HG02763 (cell line): ENCODE data around the gene ELAPOR1.

Experiments
- ATAC-seq: cut with Tn5 transposase; IDR thresholded peaks from one replicate; pipeline ENCODE4 v1.9.1; 2021; ENCODE audit warnings: mild to moderate bottlenecking, moderate library complexity; ENCODE audit not compliant: unreplicated experiment

The ELAPOR1 gene, protein sequence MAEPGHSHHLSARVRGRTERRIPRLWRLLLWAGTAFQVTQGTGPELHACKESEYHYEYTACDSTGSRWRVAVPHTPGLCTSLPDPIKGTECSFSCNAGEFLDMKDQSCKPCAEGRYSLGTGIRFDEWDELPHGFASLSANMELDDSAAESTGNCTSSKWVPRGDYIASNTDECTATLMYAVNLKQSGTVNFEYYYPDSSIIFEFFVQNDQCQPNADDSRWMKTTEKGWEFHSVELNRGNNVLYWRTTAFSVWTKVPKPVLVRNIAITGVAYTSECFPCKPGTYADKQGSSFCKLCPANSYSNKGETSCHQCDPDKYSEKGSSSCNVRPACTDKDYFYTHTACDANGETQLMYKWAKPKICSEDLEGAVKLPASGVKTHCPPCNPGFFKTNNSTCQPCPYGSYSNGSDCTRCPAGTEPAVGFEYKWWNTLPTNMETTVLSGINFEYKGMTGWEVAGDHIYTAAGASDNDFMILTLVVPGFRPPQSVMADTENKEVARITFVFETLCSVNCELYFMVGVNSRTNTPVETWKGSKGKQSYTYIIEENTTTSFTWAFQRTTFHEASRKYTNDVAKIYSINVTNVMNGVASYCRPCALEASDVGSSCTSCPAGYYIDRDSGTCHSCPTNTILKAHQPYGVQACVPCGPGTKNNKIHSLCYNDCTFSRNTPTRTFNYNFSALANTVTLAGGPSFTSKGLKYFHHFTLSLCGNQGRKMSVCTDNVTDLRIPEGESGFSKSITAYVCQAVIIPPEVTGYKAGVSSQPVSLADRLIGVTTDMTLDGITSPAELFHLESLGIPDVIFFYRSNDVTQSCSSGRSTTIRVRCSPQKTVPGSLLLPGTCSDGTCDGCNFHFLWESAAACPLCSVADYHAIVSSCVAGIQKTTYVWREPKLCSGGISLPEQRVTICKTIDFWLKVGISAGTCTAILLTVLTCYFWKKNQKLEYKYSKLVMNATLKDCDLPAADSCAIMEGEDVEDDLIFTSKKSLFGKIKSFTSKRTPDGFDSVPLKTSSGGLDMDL

GRCh38 chr1:109113590-109114341, at the start of gene ELAPOR1:
Gene ELAPOR1, plus strand, starts transcription at chr1:109114115. Its CDS starts 69 bp downstream, at chr1:109114184.
- ATAC-seq: peak; percentile 46

- no peak for ATAC-seq
Observed at GRCh38 chr1:109065137-109065536, 48.8 kb upstream of the ELAPOR1 start.

DNA sequence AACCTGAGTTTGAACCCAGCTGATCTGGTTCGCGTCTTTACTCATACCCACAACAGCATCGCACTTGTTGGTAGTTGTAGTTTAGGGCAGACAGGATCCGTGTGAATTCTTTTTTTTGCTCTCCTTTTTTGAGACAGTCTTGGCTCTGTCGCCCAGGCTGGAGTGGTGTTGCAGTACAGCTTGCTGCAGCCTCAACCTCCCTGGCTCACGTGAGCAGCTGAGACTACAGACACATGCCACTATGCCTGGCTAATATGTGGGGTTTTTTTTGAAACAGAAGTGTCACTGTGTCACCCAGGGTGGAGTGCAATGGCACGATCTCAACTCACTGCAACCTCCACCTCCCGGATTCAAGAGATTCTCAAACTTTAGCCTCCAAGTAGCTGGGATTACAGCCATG, 46.0 kb upstream of the ELAPOR1 start:
- no peak for ATAC-seq

- no peak for ATAC-seq
Observed at GRCh38 chr1:109069294-109069693, 44.6 kb upstream of the ELAPOR1 start.

DNA sequence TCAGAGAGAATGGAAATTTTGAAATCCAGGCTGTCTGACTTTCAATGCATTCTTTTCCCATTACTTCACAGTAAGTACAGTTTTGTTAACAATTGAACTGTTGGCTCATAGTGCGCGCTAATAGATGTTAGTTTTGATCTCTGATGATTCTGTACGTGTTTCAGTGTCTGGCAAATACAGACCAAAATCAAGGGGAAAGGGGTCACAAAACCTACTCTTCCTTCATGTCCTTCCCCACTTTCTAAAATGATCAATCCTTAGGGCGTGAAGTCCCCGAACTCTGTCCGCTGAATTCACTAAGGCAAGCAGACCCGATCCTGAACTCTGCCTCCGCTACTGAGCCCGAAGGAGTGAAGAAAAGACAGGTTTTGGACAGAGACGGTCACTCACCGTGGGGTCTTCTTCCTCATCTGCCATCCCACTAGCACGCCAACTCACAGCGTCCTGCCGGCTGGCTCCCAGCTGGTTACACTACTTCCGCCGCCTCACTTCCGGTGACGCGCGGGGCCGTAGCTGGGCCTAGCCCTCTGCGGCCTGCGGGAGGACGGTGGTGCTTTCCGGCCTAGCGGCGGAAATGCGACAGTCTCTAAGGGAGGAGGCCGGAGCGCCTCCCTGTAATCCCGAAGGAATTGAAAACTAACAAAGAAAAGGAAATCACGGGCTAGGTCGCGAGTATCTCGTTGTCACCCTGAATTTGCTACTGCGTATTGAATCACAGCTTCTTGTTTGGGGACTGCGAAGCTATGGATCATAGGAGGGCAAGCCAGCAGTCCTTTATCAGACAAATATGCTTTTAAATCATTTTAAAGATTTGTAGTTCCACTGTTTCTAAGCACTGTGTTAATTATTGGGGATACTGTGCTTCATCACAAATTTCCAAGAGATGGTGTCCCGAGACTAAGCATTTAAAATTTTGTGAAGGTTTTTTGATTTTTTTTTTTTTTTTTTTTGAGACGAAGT, 38.1 kb upstream of the ELAPOR1 start, which contains the start of gene TAF13:
TAF13 (minus strand) TSS at position 473 of the 960 bp plus-strand sequence; CDS start at position 417, 56 bp downstream.
- ATAC-seq: peak; percentile 99

DNA sequence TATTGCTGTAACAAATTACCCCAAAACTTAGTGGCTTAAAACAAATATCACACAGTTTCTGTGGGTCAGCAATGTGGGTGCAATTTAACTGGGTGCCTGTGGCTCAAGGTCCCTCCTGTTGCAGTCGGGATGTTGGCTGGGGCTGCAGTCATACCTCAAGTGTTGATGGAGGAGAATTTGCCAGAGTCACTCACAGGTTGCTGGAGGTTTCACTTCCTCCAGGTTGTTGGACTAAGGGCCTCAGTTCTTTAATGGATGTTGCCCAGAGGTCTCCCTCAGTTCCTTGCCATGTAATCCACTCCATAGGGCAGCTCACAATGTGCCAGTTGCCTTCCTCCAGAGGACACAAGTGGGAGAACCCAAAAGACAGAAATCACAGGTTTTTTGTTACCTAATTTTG, 35.6 kb upstream of the ELAPOR1 start:
- ATAC-seq: no peak

- no peak for ATAC-seq
Observed at GRCh38 chr1:109079240-109079622, 34.7 kb upstream of the ELAPOR1 start.

DNA sequence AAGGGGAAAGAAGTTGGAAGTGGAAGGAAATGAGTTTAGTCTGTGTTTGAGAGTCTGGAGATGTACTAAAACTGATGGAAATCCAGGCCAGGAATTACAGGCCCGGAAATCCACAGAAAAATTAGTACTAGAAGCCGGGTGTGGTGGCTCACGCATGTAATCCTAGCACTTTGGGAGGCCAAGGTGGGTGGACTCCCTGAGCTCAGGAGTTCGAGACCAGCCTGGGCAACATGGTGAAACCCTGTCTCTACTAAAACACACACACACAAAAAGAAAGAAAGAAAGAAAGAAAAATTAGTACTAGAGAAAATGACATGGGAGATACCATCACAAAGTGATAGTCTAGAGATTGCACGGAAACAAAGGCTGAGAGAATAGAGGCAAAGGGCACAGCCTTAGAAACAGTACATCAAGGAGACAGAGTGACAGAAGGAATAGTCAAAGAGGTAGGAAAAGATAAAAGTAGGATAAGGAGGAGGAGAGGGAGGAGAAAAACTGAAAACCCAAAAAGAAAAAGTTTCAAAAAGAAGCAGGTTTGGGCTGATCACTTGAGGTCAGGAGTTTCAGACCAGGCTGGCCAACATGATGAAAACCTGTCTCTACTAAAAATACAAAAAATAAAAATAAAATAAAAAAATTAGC, 33.4 kb upstream of the ELAPOR1 start:
- ATAC-seq: no peak

DNA sequence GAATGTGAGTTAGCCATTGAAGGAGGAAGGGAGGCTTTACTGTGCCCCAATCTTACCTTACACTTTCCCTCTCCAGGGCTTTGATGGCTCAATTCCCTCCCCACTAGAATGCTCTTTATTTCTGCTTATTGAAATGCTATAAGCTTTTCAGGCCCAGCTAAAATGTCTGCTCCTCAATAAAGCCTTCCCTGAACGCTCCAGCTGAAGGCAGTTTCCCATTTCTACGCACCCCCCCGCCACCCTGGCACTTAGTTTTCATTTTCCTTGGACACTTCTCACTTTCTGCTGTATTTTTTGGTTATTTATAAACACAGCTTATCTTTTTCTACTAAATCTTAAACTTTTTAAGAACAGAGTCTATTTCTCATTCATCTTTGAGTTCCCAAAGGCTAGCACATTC, 30.4 kb upstream of the ELAPOR1 start:
- ATAC-seq: no peak

DNA sequence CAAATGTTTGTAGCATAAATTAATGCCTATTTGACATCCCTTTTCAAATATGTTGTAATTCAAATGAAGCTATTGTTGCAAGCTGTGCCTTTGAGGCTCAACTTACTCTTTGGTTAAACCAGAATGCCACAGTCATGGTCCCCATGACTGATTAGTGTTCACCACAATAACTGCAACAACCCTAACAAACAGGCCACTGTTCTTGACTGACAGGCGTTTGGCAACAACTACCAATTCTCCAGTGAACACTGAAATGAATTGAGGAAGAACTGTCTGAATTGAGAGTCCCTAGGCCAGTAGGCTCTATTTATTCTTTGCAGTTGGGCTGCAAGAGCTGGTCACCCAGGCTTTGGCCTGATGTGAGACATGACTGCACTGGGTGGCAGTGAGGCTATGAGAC, 30.0 kb upstream of the ELAPOR1 start:
- no peak for ATAC-seq

DNA sequence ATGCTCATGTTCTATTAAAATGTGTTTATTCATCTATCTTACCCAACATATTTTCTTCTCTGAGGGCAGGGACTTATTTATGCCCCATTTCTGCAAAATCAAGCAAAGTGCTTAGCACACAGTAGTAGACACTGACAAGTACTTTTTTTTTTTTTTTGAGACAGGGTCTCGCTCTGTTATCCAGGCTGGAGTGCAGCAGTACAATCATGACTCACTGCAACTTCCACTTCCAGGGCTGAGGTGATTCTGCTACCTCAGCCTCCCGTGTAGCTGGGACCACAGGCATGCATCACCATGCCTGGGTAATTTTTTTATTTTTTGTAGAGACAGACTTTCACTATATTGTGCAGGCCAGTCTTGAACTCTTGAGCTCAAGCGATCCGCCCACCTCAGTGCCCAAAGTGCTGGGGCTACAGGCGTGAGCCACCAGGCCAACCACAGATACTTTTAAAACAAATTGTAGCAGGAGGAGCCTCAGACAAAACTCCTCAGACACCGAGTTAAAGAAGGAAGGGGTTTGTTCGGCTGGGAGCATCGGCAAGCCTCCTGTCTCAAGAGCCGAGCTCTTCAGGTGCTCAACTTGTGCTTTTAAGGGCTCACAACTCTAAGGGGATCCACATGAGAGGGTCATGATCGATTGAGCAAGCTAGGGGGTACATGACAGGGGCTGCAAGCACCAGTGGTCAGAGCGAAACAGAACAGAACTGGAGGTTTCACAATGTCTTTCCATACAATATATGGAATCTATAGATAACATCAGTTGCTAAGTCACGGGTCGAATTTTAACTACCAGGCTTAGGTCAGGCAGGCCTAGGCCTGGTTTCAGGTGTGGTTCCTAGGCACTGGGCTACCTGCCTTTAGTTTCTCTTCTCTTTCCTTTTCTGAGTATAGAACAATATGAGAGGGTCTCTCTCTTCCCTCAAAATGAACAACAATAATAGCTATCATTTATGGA, 29.1 kb upstream of the ELAPOR1 start:
- no peak for ATAC-seq

- no peak for ATAC-seq
Observed at GRCh38 chr1:109089242-109090015, 24.5 kb upstream of the ELAPOR1 start.

DNA sequence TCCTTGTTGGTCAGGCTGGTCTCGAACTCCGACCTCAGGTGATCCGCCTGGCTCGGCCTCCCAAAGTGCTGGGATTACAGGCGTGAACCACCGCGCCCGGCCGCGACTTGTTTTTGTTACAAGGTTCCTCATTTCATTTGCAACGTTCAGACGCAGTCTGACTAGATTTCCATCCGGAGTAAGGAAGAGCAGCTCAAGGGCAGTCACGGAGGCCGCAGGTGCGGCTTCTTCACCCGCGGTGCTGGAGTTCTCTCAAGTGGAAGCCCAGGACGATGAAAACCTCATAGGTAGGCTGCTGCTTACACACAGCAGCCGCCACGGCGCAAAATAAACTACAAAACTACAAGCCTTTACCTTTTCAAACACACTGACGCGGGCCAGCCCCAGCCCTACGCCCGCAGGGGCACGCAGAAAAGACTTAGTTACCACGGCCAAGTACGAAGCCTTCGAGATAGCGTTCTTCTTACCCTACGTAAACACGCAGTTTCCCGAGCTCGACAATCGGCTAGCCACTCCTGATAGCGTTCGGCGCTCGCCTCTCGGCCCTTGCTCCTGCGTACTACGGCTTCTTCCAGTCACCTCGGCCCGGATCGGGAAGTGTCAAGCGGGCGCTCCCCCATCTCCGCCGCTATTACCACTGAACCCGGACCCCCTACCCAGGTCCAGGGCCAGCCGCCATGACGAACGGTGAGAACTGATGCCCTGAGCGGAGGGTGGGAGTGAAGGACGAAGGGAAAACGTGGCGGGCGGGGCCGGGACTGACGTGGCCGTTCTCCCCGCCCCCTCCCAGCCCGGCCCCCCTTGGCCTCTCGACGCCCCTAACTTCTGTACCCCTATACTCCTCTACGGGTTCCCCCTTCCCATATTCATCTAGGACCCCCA, 23.5 kb upstream of the ELAPOR1 start, which contains the start of gene TMEM167B:
TMEM167B (plus strand) TSS at position 569 of the 882 bp plus-strand sequence; CDS start at position 678, 109 bp downstream.
- ATAC-seq: peak; percentile 91

DNA sequence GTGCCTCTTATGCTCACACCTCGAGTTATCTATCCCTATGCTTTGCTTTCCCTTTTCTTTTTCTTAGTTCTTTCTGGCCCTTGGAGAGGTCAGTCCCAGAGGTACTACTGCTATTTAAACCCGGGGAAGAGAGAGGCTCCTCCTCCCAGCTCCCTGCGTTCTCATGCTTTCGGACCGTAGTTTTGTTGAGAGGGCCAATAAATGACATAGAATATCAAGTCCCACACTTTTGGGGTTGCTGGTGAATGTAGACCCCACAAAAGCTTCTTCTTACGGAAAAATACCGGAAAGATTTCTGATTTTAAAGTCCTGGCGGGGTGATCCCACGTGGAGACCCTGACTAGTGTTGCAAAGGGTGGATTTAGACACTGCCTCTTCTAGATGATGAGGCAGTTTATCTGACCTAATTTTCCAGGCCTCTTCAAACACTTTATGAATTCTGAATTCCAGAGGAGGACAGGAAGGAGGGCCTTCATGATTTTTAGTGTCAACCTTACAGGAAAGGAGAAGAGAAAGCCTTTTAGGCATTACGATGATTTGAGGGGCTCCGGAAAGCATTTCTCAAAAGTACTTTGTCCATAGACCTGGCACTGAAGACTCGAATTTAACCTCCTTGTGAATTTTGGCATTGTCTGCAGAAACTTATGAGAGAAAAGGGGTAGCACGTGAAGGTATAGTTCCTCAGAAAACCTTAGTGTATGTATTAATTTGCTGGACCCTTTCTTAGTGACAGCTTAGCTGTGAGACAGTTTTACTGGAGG, 22.7 kb upstream of the ELAPOR1 start:
- peak; percentile 46 for ATAC-seq

DNA sequence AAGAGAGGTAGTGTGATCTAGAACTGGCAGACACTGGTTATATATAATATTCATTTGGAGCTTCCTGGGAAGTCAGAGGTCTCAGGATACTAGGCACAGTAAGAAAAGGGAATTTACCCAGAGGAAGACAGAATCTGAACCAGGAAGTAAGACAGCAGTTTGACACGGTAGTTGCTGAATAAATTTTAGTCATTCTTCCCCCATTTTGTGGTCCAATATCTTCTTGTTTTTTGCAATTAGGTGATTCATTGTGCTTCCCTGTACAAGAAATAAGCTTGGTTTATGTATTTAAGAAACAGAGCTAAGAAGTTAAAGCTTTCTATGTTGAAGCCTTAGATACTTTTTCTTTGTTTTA, 22.1 kb upstream of the ELAPOR1 start:
- no peak for ATAC-seq
